Stimulated activated naive CD4-positive, alpha-beta T cell treated with Interleukin-2 at 50 U/mL for 16 hours (primary cell): ENCODE results near the gene OGFOD3.
A peak's percentile ranks its signal among the peaks of the same experiment; 100 is the strongest.
"Not testable (repeated sequence)": the region's sequence is repeated elsewhere in the genome, so short reads cannot be mapped to it uniquely, and the experiment has no call there.

Experiments
- DNase-seq: peaks from one replicate; lab custom pipeline; 2025; lab: John Stamatoyannopoulos, UW

OGFOD3 gene, protein sequence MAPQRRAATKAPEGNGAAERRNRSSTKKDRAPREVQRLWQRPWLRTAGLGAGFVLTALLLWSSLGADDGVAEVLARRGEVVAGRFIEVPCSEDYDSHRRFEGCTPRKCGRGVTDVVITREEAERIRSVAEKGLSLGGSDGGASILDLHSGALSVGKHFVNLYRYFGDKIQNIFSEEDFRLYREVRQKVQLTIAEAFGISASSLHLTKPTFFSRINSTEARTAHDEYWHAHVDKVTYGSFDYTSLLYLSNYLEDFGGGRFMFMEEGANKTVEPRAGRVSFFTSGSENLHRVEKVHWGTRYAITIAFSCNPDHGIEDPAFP

DNA sequence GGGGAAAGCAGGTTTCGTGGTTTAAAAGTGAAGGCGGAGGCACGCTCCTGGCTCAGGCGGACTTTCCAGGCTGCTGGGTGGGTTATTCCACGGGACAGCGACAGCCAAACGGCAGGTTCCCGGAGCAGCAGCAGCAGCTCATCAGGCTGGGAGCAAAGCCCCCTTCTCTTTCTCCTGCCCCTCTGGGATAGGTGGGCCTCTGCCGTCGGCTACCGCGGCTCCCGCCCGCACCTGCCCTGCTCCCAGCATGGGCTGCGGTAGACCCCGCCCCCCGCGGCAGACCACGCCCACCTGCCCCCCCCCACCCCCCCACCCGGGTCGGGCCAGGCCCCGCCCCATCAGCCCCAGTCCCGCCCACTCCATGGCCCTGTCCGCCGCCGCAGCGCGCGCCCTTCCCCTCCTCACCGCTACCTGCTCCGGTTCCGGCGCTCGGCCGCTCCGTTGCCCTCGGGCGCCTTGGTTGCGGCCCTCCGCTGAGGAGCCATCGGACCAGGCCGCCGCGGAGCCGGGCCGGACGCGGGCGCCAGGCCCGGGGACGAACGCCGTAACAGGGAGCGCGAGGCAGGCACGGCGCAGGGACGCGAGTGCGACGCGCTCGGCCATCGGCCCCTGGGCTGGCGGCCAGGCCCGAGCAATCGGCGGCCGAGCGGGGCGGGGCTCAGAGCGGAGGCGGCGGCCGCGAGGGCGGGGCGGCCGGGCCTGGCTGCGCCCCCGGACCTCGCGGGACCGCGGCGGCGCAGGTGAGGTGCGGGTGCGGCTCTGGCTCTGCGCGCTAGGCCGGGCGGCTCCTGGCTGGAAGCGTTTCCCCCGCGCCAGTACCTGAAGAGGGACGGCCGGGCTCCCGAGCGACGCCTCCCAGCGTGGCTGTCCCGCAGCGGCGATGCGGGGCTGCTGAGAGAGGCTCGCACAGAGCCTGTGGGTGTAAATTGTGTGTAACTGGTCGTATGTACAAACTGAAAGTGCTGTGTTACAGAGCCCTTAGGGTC, at the start of gene OGFOD3, which contains the start of gene HEXD:
Gene OGFOD3, minus strand, starts transcription at position 586 of the 986 bp plus-strand sequence. Its CDS starts 101 bp downstream, at position 485.
Gene HEXD, plus strand, starts transcription at position 347 of the 986 bp plus-strand sequence. CDS start 1,453 bp downstream, outside the sequence.
- DNase-seq = peak; percentile 82

DNA sequence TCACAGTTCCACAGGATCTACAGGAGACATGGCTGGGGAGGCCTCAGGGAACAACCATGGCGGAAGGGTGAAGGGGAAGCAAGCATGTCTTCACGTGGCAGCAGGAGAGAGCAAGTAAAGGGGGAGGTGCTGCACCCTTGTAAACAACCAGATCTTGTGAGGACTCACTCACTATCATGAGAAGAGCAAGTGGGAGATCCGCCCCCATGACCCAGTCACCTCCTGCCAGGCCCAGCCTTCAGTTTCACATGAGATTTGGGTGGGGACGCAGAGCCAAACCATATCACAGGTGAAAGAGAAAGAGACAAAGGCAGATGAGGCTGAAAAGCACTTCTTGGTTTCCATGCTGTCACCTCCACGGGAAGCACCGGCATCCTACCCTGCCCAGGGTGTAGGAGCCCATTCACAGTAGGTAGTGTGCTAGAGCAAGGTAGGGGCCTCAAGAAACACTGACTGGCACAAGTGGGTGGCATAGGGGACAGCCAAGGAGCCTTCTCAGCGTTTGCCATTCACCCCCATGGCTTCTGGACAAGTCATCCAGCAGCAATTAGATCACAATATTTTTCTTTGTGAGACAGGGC, 46.7 kb upstream of the OGFOD3 start:
- no peak for DNase-seq

DNA sequence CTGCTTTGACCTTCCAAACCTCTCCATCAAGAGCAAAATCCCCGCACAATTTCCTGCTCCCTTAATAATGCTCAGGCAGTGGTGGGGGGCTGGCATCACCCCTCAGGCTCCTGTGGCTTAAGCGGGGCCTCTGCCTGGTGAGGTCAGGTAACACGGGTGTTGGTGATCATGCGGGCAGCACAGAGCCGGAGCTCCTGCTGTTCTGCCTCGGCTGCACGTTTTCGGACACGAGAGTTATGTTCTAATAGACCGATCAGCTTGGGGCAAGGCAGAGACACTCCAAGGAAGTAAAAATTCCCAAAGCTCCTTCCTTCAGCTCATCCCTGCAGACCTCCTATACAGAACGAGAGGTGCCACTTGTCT, 46.2 kb upstream of the OGFOD3 start:
- DNase-seq = no peak

DNA sequence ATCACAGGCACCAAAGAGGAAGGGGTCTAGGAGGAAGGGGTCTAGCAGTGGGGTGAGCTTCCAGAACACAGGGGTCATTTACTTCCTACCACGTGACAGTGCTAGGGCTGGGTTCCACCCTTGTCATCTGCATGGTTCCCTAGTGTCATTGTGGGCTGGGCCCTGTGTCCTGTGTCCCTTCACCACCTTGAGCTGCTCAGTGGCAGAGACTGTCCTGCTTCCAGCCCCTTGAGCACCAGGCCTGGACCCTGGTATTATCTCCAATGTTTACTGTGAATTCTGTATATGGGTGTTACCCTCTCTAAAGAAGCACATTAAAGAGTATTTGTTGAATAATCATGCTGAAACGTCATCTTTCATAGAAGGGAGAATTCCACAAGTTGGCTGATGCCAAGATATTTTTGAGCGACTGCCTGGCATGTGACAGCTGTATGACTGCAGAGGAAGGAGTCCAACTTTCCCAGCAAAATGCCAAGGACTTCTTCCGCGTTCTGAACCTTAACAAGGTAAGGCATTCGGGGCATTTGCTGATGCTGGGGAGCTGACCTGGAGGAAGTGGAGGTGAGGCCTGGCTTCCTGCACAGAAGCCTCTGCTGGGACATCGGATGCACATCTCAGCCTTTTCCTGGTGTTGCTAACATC, 45.7 kb upstream of the OGFOD3 start:
- no peak for DNase-seq

DNA sequence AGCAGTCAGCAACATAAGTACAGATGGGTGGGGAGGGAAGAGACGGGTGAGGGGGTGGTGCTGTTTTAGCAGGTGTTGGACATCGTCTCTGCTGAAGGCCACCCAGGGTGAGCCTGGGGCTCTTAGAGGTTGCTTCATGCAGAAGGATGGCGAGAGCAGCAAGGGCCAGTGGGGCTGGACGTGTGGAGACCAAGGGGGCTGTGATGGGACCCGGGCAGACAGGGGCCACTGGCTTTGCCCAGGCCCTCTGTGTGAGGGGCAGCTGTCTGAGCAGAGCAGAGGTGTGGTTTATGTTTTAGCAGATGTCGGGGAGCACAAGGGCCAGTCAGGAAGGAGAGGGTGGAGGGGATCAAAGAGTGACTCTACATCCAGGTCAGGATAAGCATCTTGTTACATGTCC, 45.0 kb upstream of the OGFOD3 start:
- no peak for DNase-seq

DNA sequence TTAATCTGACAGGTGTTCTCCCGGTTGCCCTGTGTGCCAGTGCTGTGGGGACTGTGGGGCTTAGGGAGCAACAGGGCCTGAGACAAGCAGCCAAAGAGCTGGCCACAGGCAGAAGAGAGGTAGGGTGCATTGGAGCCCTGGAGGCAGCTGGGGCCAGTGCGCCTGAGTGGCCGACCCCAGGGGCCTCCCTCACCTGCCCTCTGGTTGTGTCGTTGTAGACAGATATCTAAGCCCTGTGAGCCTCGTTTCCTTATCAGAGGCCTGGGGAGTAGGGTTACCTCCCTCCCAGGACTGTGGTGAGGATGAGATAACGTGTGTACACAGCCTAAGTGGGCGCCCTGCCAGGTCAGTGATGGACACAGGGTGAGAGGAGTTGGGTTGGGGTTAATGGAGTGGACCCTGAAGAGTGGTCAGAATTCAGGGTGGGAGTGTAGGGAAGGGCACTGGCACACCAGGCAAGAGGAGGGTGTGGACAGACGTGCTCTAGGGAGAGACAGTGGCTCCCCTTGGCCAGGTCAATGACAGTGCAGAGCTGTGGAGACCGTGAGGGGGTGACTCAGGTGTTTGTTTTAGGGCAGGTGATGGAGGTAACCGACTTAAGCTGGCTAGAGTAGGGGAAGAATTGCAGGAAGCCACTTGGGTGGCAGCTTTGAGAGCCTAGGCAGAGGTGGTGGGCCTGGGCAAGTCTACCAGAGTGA, 43.6 kb upstream of the OGFOD3 start:
- no peak for DNase-seq

DNA sequence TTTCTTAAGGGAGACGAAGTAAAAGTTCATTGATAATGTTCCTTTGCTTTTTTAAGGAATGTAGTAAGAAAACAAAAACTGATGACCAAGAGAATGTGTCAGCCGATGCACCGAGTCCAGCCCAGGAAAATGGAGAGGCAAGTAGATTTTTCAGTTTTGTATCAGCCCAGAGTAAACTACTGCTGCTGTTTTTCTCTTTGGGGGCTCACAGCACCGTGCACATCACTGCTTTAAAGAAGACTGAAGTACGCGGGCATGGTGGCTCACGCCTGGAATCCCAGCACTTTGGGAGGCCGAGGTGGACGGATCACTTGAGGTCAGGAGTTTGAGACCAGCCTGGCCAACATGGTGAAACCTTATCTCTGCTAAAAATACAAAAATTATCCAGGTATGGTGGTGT, 41.5 kb upstream of the OGFOD3 start:
- not testable (repeated sequence) for DNase-seq

DNA sequence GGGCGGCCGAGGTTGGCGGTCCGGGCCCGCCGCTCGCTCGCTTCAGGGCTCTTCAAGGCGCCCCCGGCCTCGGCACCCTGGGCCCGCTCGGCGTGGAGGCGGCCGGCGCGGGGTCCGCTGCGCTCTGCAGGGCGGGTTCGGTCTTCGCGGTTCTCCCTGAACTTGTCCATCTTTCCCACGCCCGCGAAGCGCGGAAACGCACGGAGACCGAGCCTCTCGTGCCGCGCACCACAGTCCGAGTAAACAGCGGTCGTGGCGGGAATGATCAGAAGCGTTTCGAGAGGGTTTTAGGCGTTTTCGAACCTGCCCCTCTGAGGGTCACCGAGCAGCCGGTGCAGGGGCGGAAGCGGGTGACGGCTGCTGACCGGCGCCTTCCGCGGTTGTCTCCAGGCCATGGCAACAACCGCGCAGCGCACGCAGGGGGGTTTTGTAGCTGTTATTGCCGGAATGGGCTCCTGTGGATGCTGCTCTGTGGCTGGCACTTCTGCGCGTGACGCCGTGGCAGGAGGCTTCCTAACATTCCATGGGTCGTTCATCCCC, 40.6 kb upstream of the OGFOD3 start:
- DNase-seq = no peak

DNA sequence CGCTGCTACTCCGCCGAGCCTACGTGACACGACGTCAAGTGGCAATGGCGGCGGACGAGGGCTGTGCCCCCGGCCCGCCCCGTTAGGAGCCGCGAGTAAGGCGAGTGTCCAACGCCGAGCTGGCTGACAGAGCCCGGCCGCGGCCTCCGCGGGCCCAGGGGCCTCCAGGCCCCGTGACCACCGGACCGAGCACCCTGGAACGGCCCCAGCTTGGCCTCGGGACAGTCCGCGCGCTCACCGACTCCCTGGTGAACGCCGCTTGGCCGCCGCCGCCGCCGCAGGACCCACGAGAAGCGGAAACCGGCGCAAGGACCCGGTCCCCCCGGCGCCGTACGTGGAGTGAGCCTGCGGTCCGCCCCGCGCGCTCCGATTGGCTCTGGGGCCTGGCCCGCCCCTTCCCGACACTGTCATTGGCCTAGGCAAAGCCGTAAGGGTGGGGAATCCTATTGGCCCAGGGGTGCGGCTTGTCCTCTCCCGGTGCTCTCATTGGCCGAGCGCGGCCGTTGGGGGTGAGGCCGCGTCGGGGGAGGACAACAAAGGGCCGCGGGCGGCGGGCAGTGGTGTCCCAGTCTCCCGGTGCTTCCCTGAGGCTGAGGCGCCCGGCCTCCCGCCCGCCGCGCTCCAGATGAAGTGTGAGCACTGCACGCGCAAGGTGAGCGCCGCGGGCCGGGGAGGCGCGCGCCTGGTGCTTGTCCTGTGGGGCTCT, 39.9 kb upstream of the OGFOD3 start, which contains the start of gene NARF:
Gene NARF, plus strand, starts transcription at position 563 of the 706 bp plus-strand sequence. Its CDS starts 63 bp downstream, at position 626.
- DNase-seq = peak; percentile 96

DNA sequence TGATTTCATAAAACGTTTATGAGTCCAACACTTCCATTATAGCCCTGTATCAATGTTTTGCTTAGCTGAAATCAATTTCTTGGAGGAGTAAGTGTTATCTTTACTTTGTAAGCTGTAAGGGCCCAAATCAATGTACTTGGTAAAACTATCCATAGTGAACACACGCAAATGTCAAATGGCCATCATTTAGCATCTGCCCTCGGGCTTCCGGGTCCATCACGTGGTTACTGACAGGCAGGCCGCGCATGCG, 39.5 kb upstream of the OGFOD3 start:
- DNase-seq = no peak

DNA sequence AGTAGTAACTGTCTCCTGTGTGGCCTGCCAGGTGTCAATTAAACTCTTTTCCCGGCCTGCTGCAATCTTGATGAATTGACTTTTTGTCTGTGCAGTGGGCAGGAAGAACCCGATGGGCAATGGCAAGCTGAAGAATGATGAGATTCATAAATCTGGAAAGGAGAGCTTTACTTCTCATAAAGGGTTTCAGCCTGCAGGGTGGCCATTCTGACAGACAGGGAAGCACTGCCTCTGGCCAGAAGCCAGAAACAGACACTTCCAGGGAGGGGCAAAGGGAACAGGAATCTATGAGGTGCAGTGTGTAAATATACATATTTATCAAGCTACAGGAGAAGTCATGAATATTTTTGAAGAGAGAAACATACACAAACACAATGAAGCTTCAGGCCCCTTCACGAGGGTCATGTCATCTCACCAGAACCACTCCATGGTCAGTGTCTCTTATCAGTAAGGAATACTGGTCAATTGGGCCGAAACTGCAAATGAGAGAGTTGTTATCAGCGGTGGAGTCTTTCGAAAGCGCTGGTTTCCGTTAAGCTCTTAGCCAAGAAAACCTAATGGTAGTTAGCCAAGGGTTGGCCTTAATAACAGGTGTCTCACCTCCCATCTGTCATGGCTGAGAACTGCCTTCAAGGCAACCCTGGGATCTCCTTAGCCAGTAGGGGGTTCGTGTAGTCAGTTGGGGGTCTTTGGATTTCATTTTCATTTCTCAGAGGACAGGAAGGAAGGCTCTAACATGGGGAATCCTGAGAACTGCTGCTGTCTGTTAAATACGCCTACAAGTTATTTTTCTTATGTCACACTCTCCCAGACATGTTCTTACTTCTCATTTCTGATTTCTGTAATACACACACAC, 38.9 kb upstream of the OGFOD3 start:
- no peak for DNase-seq

DNA sequence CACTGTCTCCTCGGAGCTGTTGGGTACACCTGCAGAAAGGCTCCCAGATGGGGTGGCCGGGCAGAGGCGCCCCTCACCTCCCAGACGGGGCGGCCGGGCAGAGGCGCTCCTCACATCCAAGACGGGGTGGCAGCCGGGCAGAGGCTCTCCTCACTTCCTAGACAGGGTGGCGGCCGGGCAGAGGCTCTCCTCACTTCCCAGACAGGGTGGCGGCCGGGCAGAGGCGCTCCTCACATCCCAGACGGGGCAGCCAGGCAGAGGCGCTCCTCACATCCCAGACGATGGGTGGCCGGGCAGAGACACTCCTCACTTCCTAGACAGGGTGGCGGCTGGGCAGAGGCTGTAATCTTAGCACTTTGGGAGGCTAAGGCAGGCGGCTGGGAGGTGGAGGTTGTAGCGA, 35.3 kb upstream of the OGFOD3 start:
- DNase-seq = not testable (repeated sequence)

DNA sequence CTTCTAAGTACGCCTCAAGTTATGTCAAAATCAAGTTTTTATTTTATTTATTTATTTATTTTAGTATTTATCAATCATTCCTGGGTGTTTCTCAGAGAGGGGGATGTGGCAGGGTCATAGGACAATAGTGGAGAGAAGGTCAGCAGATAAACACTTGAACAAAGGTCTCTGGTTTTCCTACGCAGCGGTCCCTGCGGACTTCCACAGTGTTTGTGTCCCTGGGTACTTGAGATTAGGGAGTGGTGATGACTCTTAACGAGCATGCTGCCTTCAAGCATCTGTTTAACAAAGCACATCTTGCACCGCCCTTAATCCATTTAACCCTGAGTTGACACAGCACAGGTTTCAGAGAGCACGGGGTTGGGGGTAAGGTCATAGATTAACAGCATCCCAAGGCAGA, 34.8 kb upstream of the OGFOD3 start:
- not testable (repeated sequence) for DNase-seq

DNA sequence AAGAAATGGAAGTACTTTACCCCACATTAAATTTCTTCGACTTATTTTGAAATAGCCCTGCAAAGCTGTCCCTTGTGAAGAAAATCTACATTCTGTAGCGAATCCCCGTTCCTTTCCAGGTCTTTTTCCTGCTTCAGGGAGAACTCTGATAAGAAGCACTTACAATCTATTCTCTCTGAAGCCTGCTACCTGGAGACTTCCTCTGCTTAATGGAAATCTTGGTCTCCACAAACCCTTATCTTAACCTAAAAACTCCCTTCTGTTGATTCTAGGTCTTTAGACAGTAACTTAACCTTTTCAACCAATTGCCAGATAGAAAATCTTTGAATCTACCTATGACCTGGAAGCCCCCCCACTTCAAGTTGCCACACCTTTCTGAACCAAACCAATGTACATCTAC, 33.8 kb upstream of the OGFOD3 start:
- no peak for DNase-seq

DNA sequence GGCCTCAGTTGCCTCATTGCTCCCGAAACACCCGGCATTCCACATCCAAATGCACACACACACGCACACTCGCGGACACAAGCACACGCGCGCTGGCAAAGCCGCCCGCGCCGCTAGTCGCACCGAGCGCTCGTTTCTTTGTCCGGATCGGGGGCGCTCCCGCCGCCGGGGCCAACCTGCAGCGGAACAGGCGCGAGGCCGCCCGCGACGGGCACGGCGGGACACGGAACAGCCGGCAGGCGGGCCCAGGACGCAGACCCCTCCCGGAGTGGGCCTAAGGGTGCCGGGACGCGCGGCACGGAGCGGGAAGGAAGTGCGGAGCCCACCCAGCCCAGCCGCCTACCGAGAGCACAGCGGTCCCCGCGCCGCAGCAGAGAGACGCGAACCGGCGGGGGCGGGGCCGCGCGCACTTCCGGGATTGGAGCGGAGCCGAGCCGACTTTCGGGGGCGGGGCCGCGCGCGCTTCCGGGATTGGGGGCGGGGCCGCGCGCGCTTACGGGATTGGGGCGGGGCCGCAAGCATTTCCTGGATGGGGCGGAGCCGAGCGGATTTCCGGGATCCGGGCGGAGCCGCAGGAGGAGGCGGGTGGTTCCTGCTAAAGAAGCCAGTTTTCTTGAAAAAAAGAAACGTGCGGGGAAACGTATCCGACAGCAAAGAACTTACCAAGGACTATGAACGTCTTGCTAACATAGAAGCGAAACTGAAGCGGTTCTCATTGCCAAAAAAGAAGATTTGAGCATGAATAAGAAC, 32.1 kb upstream of the OGFOD3 start, which contains the start of gene CYBC1:
Gene CYBC1, minus strand, starts transcription at position 396 of the 750 bp plus-strand sequence. CDS start 1,498 bp downstream, outside the sequence.
- peak; percentile 92 for DNase-seq

DNA sequence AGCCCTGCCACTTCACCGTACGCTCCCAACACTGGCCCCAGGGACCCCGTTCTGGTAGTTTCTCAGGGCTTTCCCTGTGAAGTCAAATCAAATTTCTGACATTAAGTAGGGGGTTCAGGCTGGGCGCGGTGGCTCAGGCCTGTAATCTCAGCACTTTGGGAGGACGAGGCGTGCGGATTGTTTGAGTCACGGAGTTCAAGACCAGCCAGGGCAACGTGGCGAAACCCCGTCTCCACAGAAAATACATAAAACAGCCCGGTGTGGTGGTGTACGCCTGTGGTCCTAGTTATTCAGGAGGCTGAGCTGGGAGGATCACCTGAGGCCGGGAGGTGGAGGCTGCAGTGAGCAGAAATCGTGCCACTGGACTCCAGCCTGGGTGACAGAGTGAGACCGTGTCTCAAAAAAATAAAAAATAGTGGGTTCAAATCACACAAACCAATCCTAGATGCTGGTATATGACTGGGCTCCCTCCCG, 31.5 kb upstream of the OGFOD3 start:
- DNase-seq = peak; percentile 57

DNA sequence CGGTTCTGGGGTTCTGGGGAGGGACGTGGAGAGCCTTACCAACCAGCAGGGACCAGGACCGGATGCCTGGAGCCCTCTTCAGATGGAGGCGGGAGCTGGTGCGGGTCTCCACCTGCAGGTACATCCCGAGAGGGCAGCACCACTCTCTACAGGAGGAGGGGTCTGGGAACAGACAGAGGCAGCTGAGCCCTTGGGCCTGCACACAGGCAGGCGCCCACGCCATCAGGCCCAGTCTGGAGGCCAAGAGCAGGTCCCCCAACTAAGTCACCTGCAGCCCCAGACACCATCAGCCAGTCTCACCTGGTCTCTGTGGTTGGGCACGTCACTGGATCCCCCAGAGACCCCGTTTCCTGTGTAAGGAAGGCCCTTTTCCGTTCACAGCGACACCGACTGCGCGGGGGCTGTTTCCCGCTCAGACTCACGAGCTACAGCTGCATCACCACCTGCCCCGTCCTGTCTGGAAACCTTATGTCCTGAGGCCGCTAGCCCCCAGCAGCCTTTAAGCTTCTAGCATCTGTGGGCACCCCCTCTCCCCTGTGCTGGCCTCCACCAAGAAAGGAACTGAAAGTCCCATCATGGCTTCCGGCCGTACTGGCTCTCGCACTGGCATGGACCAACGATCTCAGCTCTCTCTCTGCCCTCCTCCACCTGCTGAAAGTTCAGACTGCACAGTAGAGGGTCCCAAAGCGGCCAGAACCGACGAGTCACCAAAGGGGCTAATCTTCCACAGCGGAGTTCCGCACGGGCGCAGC, 30.9 kb upstream of the OGFOD3 start:
- peak; percentile 57 for DNase-seq

DNA sequence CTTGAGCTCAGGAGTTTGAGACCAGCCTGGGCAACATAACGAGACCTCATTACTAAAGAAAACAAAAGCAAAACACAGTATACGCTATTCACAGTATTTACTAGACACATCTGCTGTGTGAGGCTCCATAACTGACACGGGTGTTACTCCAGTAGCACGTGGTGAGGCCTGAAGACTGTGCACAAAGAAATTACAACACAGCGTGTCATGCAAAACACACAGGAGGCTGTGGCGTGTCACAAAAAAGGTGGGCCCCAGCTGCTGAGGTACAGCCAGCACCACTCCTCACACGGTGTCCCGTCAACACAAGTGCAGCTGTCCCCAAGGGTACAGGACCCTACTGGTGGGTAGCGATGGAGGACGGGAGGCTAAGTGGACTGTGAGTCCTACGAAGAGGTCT, 29.5 kb upstream of the OGFOD3 start:
- DNase-seq = no peak
